Ovary (tissue), 9 donors: ENCODE results near the gene GALNT5. TPM values are rescaled to one million over a fixed set of nuclear protein-coding genes. Genes with fewer than 3 reads are reported as not detected.

Source experiments
- DNase-seq, 5 donors: peaks; one replicate each; pipeline ENCODE4 v3.0.0-alpha.2; 2019 to 2020
- H3K27ac ChIP-seq, 2 donors: fragments of 200-600 bp; one replicate each; pipeline versions ENCODE4 v1.5.1 to v1.8.0; 2019 to 2022
- H3K27me3 ChIP-seq: fragments of 200-600 bp; one replicate; pipeline ENCODE4 v1.8.0; 2022
- H3K36me3 ChIP-seq: fragments of 200-600 bp; sonication (generic); one replicate; pipeline ENCODE4 v1.5.1; 2019
- H3K4me1 ChIP-seq: one replicate; pipeline ENCODE4 v1.8.1; 2013; ENCODE audit warnings: mild to moderate bottlenecking, moderate library complexity; ENCODE audit not compliant: insufficient read depth
- H3K4me3 ChIP-seq: fragments of 200-600 bp; sonication (generic); one replicate; pipeline ENCODE4 v1.5.1; 2017
- H3K9me3 ChIP-seq, 2 donors: fragments of 200-600 bp in 1 of 2; sonication (generic) in 1 of 2; one replicate each; pipeline versions ENCODE4 v1.5.1 to v1.8.1; 2013 to 2019; ENCODE audit warnings: mild to moderate bottlenecking in 1 of 2, moderate library complexity in 1 of 2
- EP300 ChIP-seq: sonication (generic); formaldehyde crosslinking; IDR thresholded peaks from one replicate; pipeline ENCODE4 v1.6.1; 2017; ENCODE audit warnings: antibody characterized with exemption
- POLR2A ChIP-seq: fragments of 450-650 bp; IDR thresholded peaks from one replicate; pipeline ENCODE4 v1.6.1; 2017; ENCODE audit warnings: antibody characterized with exemption, mild to moderate bottlenecking, moderate library complexity
- WGBS, 3 donors: extraction: QIAGEN DNeasy Blood & Tissue Kit in 1 of 3; methylation state at CpG; one replicate each; pipeline versions ENCODE4 v1.1.5 to v1.1.7; 2013 to 2017; 5-methylcytosine and 5-hydroxymethylcytosine counted together
- intact Hi-C, 4 donors: fragments of 100-400 bp; cut with DNase I; formaldehyde crosslinking; loops; one replicate each; pipeline versions ENCODE4 v1.11.0 to v1.15.1; 2022 to 2023
- polyA plus RNA-seq, 2 donors: library from polyadenylated mRNA; stranded (reverse); fragments of 200-250 nt in 1 of 2; fragments of 350-450 nt in 1 of 2; fragmentation: Illumina TruSeq in 1 of 2; extraction: RNeasy Lipid Tissue Mini Kit (QIAGEN cat#74804) in 1 of 2; gene quantifications; one replicate each; pipeline ENCODE4 v1.2.3, GENCODE V29; 2013 to 2014
- total RNA-seq, 7 donors: library from RNA; depleted of rRNA in 2 of 7; stranded (reverse); fragments of >200 nt in 2 of 7; fragmentation: NEBNext Ultra II Directional in 3 of 7; extraction: Animal tissue kit (Norgen Biotek cat#: 25700) in 3 of 7; gene quantifications; one replicate each; pipeline versions ENCODE4 v1.1.0 to v1.2.4, GENCODE V29; 2016 to 2023
- TF ChIP-seq, protein P1 (sequence below), 3 donors: fragments of 450-650 bp in 2 of 3; fragments of 200-600 bp in 1 of 3; IDR thresholded peaks; one replicate each; pipeline versions ENCODE4 v1.5.1 to v1.8.0; 2016 to 2022; ENCODE audit warnings: antibody characterized with exemption in 3 of 3, mild to moderate bottlenecking in 1 of 3
- donor health status: DM: no; HTN: no; CAD: no; lungs with moderate emphysema.
- donor health status: DM: no; HTN: no; CAD: no.
- donor health status: Bipolar disorder and iron deficiency.
- donor health status: DM: yes; HTN: yes; CAD: no.
- donor health status: DM: no; HTN: no; CAD: no.
- donor health status: DM: yes; HTN: yes; CAD: no.

GALNT5 gene
- total and polyA plus RNA-seq, 9 donors: 0.05 to 0.80 (median 0.15) TPM; not detected in 4

DNA sequence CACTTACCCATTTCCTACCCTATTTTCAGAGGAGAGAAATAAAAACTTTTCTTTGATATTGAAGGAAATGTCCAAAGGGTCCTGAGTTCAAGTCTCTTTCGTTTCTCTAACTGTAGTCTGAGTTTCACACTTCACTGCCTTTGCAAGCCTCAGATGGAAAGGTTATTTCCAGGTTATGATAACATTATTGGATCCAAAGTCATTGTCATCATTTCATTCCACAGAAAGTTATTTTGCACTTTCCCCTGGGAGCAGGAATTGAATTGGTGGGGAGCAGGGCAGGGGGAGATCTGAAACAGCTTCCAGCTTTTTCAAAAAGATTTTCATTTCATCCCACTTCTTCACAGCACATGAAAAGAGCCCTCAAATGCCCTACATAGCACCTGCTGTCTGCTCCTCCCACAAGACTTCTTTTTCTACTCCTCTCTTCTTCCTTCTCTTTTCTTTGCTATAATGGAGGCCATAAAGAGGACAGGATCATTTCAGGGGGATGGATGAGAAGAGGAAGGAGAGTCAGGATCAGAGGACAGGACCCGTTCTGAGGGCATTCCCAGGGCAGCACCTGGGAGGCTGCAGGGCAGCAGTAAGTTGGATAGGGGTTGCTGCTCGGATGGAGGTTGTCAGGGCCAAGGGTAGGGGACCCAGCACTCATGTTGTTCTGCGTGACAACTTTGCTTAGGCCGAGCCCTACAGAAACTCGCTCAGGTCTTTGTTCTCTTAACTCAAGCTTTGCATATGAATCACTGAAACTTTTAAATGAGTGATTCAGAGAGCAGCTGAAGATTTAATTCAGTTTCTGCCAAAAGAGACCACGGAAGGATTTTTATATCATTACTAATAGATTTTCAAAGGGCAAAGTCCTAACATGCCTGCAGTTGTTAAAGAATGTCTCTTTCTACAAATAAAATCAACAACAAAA lies 11.4 kb upstream of the GALNT5 start:
- no peaks in the 10 kb centered on the region for H3K4me1 ChIP-seq
- H3K27me3 ChIP-seq: no peaks in the 10 kb centered on the region
- TF ChIP-seq, protein P1, sequence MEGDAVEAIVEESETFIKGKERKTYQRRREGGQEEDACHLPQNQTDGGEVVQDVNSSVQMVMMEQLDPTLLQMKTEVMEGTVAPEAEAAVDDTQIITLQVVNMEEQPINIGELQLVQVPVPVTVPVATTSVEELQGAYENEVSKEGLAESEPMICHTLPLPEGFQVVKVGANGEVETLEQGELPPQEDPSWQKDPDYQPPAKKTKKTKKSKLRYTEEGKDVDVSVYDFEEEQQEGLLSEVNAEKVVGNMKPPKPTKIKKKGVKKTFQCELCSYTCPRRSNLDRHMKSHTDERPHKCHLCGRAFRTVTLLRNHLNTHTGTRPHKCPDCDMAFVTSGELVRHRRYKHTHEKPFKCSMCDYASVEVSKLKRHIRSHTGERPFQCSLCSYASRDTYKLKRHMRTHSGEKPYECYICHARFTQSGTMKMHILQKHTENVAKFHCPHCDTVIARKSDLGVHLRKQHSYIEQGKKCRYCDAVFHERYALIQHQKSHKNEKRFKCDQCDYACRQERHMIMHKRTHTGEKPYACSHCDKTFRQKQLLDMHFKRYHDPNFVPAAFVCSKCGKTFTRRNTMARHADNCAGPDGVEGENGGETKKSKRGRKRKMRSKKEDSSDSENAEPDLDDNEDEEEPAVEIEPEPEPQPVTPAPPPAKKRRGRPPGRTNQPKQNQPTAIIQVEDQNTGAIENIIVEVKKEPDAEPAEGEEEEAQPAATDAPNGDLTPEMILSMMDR (IDR thresholded peaks at IDR 0.05): no peak
- no peak for TF ChIP-seq POLR2A
- TF ChIP-seq EP300: no peak
- intact Hi-C loops: no loop called here
- no peak overlapping the region for H3K27ac ChIP-seq
- no peak for DNase-seq
- 43 to 55% (median 54%) methylated on average over 7 of the region's 7 CpGs for WGBS, 3 donors
- H3K4me3 ChIP-seq: no peak overlapping the region
- H3K9me3 ChIP-seq: no peaks in the 10 kb centered on the region
- H3K36me3 ChIP-seq: no peaks in the 10 kb centered on the region

DNA sequence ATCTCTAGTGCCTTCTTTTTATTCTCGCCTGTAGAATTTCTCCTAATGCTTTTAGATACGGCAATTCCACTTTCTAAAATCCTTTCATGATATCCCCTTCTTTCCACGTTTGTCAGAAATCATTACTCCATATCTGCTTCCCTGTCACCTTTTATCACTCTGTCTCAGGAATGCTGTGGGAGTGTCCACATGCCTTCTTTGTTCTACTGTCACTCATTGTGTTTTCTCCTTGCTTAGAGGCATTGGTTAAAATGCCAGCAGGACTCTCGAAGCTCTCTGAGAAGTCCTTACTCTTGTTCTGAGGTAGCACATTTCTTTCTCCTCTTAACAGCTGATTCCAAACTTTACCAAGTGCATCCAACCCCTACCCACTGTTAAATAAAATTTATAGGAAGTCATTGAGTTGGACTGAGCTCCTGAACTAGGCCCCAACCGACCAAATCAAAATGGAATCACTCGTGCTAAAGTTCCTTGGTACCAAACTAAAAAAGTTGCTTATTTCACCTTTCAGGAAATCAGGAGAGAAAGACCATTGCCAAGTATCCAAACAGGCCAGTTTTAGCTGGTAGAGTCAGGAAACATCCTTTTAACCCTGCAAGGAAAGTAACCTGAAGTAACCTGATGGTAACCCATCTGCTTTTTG lies 10.6 kb upstream of the GALNT5 start:
- 67 to 73% (median 71%) methylated on average over 6 of the region's 6 CpGs for WGBS, 3 donors
- Histone ChIP-seq H3K27ac (no peak overlapping the region), H3K9me3 (no peaks in the 10 kb centered on the region), H3K27me3 (no peaks in the 10 kb centered on the region), H3K4me1 (no peaks in the 10 kb centered on the region), H3K4me3 (no peak overlapping the region), H3K36me3 (no peaks in the 10 kb centered on the region)
- no peak for DNase-seq
- intact Hi-C loops: no loop called here
- TF ChIP-seq, protein P1 (IDR thresholded peaks at IDR 0.05): no peak
- TF ChIP-seq POLR2A (no peak), EP300 (no peak)

- intact Hi-C loops: no loop called here
Measured at GRCh38 chr2:157250836-157251235, 6.7 kb upstream of the GALNT5 start.

GRCh38 chr2:157251932-157252331 lies 5.6 kb upstream of the GALNT5 start:
- Histone ChIP-seq H3K27ac (no peak overlapping the region), H3K36me3 (no peaks in the 10 kb centered on the region), H3K4me1 (no peaks in the 10 kb centered on the region), H3K9me3 (no peaks in the 10 kb centered on the region), H3K4me3 (no peak overlapping the region), H3K27me3 (no peaks in the 10 kb centered on the region)
- WGBS, 3 donors: 92 to 95% (median 92%) methylated on average over 2 of the region's 2 CpGs
- intact Hi-C loops: no loop called here
- DNase-seq: no peak
- no peak for TF ChIP-seq EP300

More at GRCh38 chr2:157250836-157251235, 6.7 kb upstream of the GALNT5 start:
- Histone ChIP-seq H3K4me3 (no peak overlapping the region), H3K4me1 (no peaks in the 10 kb centered on the region), H3K9me3 (no peaks in the 10 kb centered on the region), H3K27ac (no peak overlapping the region), H3K27me3 (no peaks in the 10 kb centered on the region), H3K36me3 (no peaks in the 10 kb centered on the region)
- 71 to 76% (median 73%) methylated on average over 4 of the region's 4 CpGs for WGBS, 3 donors
- no peak for DNase-seq
- TF ChIP-seq, protein P1 (IDR thresholded peaks at IDR 0.05): no peak
- TF ChIP-seq POLR2A: no peak
- no peak for TF ChIP-seq EP300

GRCh38 chr2:157252529-157252928 lies 5.0 kb upstream of the GALNT5 start:
- no peak overlapping the region for H3K27ac ChIP-seq
- H3K9me3 ChIP-seq: no peaks in the 10 kb centered on the region
- H3K4me3 ChIP-seq: no peak overlapping the region
- H3K36me3 ChIP-seq: no peaks in the 10 kb centered on the region
- 85 to 90% (median 87%) methylated on average over 4 of the region's 4 CpGs for WGBS, 3 donors
- TF ChIP-seq POLR2A: no peak
- TF ChIP-seq EP300: no peak
- TF ChIP-seq, protein P1 (IDR thresholded peaks at IDR 0.05): no peak
- intact Hi-C loops: no loop called here
- no peak for DNase-seq
- no peaks in the 10 kb centered on the region for H3K27me3 ChIP-seq
- no peaks in the 10 kb centered on the region for H3K4me1 ChIP-seq
